ENCODE data around the gene RNASE7.

RNASE7 gene

DNA sequence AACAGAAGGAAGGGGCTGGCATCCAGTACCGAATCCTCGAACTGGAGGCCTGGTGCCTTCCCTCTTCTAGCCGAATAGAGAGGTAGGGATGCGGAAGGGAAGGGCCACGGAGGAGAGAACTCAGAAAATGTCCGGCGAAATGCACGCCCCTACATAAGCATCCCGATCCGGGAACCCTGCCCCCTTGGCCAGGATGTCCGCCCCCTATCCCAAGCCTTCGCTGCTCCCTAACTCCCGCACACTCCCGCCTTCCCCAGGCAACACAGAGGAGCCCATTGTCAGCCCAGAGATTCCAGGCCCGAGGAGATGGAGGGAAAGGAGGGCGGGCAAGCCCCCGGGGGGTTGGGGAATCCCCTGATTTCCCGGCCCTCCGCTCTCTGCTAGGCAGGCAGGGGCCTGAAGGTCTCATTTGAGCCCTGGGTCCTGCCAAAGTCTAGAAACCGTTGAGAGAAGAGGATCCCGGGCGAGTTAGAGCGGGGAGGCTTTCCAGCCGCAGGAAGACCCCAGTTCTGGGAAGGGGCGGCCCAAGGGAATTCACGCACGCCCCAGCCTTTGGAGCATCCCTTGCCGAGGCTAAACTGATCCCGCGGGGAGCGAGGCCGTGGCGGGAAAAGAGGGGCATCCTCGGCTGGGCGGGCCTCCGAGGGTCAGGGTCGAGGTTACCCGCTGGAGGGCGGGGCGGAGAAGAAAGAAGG, 27.4 kb downstream of the RNASE7 start:
- DNase-seq: peak; percentile 35

DNA sequence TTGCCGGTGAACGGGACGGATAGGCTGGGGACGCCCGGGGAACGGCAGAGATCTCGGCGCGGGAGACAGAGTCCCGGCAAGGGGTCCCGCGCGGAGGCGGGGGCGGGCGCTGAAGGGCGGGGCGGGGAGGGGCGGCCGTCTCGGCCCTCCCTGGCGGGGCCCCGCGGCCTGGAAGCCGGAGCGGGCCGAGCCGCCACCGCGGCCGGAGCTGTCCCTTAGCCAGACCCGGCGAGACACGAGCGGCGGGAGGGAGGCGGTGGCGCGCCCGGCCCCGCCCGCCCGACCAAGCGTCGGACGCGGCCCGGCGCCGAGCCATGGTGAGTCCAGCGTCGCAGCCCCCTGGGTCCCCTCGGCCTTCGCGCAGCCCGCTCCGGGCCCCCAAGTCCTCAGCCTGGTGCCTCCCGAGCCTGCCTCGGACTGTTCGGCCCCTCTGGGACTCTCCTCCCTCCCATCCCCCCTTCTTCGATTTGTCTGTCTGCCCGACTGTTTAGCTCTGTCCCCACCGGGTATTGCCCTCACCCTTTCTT, 28.0 kb downstream of the RNASE7 start, which contains the start of gene ARHGEF40:
ARHGEF40 (plus strand) TSS at position 222 of the 527 bp plus-strand sequence; CDS start at position 315, 93 bp downstream.
- peak; percentile 28 for DNase-seq

- DNase-seq: peak; percentile 28
Observed at GRCh38 chr14:21070610-21071224, 28.6 kb downstream of the RNASE7 start.

GRCh38 chr14:21071225-21072030, 29.3 kb downstream of the RNASE7 start:
- DNase-seq: peak; percentile 71

- peak; percentile 9 for DNase-seq
Observed at GRCh38 chr14:21072031-21072473, 29.9 kb downstream of the RNASE7 start.

DNA sequence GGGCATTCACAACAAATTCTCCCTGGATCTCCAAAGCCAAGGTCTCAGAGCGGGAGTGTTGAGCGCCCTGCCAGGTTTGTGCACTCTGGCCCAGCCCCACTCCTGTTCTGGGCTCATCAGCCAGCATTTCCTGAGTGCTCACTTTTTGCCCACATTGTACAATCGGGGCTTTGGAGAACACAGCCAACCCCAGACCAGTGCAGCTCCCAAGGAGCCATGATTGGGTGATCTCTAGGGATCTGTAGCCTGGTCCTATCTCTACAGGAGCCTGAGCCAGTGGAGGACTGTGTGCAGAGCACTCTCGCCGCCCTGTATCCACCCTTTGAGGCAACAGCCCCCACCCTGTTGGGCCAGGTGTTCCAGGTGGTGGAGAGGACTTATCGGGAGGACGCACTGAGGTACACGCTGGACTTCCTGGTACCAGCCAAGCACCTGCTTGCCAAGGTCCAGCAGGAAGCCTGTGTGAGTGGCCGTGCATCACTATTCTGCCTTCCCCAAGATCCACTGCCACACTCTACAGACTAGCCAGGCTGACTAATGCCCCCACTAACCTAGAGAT, 30.7 kb downstream of the RNASE7 start:
- peak; percentile 13 for DNase-seq

DNA sequence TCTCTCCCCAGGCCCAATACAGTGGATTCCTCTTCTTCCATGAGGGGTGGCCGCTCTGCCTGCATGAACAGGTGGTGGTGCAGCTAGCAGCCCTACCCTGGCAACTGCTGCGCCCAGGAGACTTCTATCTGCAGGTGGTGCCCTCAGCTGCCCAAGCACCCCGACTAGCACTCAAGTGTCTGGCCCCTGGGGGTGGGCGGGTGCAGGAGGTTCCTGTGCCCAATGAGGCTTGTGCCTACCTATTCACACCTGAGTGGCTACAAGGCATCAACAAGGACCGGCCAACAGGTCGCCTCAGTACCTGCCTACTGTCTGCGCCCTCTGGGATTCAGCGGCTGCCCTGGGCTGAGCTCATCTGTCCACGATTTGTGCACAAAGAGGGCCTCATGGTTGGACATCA, 31.8 kb downstream of the RNASE7 start:
- no peak for DNase-seq

- no peak for DNase-seq
Observed at GRCh38 chr14:21074398-21075272, 32.5 kb downstream of the RNASE7 start.

DNA sequence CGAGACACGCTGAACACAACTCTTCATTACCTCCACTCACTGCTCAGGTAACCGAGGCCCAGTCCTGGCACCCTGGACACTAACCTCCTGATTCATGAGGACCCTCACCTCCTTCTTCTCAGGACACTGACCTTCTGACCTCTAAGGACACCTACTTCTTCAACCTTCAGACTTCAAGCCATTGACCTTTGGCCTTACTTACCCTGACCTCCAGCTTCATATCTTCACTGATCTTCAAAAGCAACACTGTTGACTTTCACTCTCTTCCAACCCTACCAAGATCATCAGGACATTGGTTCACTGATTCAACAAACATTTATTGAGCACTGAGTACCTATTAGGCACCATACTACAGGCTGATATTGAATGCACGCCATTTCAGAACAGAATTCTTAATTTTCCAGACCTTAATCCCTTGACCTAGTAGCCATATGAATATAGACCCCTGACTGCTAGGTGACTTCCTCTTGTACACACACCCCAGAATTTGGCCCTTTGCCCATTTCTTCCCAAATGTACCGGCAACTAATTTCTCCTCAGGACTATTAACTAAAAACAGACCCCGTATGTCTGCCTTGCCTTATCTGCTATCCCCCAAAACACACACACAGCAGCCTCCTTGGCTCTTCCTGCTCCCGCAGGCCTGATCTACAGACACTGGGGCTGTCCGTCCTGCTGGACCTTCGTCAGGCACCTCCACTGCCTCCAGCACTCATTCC, 33.7 kb downstream of the RNASE7 start:
- no peak for DNase-seq

DNA sequence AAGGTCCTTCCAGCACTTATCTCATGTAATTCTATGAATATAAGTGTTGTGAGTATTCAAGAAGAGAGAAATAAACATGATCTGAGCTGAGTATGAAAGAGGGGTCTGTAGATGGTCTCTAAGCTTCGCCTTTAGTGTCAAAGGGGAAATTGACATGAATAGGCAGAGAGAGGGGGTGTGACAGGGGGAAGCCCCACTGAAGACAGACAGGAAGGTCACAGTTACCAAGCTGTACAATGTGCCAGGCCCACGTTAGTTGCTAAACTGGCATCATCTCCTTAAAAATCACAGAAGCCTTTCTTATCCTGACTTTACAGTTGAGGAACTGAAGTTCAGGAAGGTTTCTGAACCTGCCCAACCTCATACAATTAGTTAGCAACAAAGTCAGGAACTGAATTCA, 35.5 kb downstream of the RNASE7 start:
- DNase-seq: no peak

DNA sequence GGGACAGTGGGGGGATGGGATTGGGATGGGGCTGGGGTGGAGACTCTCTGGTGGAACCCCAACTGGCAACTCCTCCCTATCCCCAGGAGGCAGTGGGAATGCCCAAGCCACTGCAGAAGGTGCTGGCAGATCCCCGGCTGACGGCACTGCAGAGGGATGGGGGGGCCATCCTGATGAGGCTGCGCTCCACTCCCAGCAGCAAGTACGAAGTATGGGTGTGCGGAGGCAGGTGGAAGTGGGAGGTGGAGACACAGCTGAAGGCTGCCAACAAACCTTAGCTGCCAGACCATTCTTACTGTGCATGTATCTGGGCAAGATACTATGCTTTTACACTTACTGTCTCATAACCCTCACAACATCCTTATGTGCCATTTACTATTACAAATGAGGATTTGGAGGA, 36.1 kb downstream of the RNASE7 start:
- DNase-seq: no peak

DNA sequence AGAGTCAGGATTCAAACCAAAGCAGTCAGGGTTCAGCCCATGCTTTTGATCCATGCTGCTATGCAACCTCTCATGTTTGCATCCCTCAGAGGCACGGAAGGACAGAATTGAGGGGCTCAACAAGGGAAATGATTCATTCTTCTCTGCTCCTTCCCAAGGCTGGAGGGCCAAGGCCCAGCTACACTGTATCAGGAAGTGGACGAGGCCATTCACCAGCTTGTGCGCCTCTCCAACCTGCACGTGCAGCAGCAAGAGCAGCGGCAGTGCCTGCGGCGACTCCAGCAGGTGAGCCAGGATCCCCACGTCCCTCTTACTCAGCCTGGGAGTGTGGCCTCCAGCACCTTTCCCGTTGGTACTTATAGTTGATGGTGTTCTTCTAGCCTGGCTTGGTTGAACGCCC, 36.6 kb downstream of the RNASE7 start:
- no peak for DNase-seq

DNA sequence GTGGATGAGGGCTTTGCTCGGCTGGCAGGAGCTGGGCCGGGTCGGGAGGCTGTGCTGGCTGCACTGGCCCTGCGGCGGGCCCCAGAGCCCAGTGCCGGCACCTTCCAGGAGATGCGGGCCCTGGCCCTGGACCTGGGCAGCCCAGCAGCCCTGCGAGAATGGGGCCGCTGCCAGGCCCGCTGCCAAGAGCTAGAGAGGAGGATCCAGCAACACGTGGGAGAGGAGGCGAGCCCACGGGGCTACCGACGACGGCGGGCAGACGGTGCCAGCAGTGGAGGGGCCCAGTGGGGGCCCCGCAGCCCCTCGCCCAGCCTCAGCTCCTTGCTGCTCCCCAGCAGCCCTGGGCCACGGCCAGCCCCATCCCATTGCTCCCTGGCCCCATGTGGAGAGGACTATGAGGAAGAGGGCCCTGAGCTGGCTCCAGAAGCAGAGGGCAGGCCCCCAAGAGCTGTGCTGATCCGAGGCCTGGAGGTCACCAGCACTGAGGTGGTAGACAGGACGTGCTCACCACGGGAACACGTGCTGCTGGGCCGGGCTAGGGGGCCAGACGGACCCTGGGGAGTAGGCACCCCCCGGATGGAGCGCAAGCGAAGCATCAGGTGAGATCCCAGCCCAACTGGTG, 39.5 kb downstream of the RNASE7 start:
- no peak for DNase-seq

- no peak for DNase-seq
Observed at GRCh38 chr14:21083565-21084325, 41.6 kb downstream of the RNASE7 start.

DNA sequence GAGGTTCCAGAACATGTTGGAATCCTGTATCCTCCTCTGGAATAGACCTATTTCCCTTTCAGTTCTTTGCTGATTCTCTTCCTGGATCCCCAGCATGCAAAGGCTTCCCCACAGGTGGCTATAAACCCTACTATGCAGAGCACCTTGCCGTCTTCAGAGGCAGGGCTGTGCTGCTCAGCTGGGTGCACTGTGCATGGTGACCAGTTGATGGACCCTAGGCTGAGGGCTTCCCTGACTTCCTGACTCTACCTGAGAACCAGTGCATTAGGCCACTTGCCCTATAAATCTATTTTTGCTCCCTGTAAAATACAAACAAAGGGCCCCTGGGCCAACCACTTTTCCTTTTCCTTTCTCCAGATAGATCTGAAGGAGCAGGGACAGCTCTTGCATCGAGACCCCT, 42.2 kb downstream of the RNASE7 start:
- DNase-seq: no peak

DNA sequence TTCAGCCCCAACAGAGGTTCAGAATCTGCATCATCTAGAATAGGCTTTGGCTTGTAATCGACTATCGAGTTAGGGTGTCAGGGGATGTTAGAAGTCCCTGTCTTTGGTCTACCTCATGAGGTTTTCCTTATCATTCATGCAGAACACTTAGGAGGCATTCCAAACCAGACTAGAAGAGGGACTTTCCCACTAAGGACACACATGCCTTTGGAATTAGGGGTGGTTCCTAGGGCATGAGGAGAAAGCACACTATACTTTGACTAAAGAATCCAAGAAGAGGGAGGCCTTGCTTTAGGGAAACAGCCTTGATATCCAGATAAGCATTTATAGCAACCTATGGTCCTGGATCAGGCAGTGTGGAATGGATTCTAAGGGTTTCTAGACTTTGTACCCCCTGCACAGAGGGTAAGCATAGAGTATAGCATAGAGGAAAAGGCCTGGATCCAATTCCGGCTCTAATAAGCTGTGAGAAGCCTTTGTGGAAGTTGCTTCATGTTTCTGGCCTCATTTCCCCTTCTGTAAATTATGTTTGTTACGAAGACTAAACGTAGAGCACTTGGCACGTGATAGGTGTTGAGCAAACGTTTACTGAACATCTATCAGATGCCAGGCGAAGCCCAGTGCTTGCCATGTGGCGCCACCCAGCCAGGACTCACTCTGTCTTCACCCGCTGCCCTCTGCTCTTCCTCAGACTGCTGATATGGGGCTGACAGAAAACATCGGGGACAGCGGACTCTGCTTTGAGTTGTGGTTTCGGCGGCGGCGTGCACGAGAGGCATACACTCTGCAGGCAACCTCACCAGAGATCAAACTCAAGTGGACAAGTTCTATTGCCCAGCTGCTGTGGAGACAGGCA, 43.1 kb downstream of the RNASE7 start:
- no peak for DNase-seq

- DNase-seq: no peak
Observed at GRCh38 chr14:21086908-21087293, 44.7 kb downstream of the RNASE7 start.

- no peak for DNase-seq
Observed at GRCh38 chr14:21087294-21088091, 45.3 kb downstream of the RNASE7 start.
